OCI-M2 (cell line): ENCODE data around the gene SMPD2.

ENCODE experiments used
- DNase-seq: peaks from one replicate; lab custom pipeline; 2025; ENCODE audit not compliant: unreplicated experiment; lab: John Stamatoyannopoulos, UW

The SMPD2 gene

GRCh38 chr6:109483735-109484057 is 43.2 kb downstream of the SMPD2 start:
- DNase-seq = no peak

GRCh38 chr6:109484122-109484521 is 43.6 kb downstream of the SMPD2 start:
- DNase-seq = no peak

- no peak for DNase-seq
Measured at GRCh38 chr6:109485266-109485935, 44.9 kb downstream of the SMPD2 start.

- DNase-seq = no peak
Measured at GRCh38 chr6:109486068-109486467, 45.5 kb downstream of the SMPD2 start.

GRCh38 chr6:109488001-109488400 is 47.5 kb downstream of the SMPD2 start:
- no peak for DNase-seq

GRCh38 chr6:109490713-109491112 is 50.2 kb downstream of the SMPD2 start:
- no peak for DNase-seq

GRCh38 chr6:109491207-109491938 is 50.8 kb downstream of the SMPD2 start:
- no peak for DNase-seq
